Panc1 (cell line): ENCODE measurements around the gene RTL1.

Source experiments
- POLR2AphosphoS5 ChIP-seq: IDR thresholded peaks from 2 replicates; pipeline ENCODE4 v1.6.1; 2012; ENCODE audit warnings: mild to moderate bottlenecking, low read depth, low read length, moderate library complexity
- TF ChIP-seq, protein P1 (sequence below): fragments of 450-650 bp; IDR thresholded peaks from 2 replicates; pipeline ENCODE4 v1.5.1; 2017; ENCODE audit warnings: mild to moderate bottlenecking

DNA sequence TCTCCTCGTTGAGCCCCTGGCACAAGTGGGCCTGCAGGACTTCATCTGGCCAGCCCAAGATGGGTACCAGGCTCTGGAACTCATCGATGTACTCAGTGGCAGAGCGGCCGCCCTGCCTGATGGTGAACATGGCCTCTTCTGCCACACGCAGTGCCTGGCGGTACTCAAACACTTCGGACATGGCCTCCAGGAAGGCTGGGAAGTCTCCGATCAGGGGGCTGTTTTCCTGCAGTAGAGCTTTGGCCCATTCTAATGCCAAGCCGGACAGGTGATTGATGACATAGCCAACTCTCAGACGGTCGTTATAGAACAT, 19.8 kb downstream of the RTL1 start:
- TF ChIP-seq, protein P1, sequence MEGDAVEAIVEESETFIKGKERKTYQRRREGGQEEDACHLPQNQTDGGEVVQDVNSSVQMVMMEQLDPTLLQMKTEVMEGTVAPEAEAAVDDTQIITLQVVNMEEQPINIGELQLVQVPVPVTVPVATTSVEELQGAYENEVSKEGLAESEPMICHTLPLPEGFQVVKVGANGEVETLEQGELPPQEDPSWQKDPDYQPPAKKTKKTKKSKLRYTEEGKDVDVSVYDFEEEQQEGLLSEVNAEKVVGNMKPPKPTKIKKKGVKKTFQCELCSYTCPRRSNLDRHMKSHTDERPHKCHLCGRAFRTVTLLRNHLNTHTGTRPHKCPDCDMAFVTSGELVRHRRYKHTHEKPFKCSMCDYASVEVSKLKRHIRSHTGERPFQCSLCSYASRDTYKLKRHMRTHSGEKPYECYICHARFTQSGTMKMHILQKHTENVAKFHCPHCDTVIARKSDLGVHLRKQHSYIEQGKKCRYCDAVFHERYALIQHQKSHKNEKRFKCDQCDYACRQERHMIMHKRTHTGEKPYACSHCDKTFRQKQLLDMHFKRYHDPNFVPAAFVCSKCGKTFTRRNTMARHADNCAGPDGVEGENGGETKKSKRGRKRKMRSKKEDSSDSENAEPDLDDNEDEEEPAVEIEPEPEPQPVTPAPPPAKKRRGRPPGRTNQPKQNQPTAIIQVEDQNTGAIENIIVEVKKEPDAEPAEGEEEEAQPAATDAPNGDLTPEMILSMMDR, result no peak
- no peak for TF ChIP-seq POLR2AphosphoS5
